Measurements from ENCODE around the gene ABCA7.

The ABCA7 gene, protein sequence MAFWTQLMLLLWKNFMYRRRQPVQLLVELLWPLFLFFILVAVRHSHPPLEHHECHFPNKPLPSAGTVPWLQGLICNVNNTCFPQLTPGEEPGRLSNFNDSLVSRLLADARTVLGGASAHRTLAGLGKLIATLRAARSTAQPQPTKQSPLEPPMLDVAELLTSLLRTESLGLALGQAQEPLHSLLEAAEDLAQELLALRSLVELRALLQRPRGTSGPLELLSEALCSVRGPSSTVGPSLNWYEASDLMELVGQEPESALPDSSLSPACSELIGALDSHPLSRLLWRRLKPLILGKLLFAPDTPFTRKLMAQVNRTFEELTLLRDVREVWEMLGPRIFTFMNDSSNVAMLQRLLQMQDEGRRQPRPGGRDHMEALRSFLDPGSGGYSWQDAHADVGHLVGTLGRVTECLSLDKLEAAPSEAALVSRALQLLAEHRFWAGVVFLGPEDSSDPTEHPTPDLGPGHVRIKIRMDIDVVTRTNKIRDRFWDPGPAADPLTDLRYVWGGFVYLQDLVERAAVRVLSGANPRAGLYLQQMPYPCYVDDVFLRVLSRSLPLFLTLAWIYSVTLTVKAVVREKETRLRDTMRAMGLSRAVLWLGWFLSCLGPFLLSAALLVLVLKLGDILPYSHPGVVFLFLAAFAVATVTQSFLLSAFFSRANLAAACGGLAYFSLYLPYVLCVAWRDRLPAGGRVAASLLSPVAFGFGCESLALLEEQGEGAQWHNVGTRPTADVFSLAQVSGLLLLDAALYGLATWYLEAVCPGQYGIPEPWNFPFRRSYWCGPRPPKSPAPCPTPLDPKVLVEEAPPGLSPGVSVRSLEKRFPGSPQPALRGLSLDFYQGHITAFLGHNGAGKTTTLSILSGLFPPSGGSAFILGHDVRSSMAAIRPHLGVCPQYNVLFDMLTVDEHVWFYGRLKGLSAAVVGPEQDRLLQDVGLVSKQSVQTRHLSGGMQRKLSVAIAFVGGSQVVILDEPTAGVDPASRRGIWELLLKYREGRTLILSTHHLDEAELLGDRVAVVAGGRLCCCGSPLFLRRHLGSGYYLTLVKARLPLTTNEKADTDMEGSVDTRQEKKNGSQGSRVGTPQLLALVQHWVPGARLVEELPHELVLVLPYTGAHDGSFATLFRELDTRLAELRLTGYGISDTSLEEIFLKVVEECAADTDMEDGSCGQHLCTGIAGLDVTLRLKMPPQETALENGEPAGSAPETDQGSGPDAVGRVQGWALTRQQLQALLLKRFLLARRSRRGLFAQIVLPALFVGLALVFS (N-terminal part only)

DNA sequence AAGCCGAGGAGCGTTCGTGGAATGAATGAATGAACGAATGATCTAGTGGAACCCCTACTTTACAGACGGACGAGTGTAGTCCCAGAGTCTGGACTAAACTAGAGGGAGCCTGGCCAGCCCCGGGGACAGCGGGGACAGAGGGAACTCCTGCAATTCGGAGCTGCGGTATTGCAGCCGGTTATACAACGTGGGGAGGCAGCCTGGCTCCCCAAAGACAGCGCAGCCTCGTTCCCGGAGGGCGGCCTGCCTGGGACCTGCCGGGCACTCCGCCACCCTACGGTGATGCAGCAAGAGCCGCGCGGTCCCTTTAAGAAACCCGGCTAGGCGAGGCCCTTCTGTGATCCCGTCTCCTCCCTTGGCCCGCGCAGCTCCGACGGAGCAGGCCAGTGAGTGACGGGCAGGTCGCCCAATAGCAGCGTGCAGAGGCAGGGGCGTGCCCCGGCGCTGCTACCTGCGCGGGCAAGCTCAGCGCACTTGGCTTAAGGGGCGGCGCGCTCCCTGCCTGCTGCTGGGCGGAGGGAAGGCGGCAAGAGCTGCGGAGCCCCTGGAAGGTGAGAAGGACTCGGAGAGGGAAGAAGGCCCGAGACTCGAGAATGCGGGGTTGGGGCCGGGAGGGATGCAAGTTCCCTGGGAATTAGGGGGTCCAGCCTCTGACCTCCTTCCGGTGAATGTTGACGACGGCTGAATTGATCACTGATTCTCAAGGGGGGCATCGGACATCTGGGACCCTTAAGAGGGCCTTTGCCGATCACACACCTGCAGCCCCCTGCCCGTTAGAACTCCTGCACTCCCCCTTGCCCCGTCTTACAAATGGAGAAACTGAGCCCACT is at the start of gene ABCA7:
Gene ABCA7 (plus strand): TSS at position 462 of the 830 bp plus-strand sequence. CDS start 1,255 bp downstream, outside the sequence.
- peak; percentile 95 for DNase-seq (ENCODE audit: extremely low spot score)
- POLR2A ChIA-PET: interaction anchor here (0.7 to 3.8 kb wide), 6 partner anchors 10 to 287 kb away, joined by 3 to 29 read pairs (median 5); partner anchors contain the start of genes CIRBP and CNN2
- CTCF ChIA-PET: no interaction called here
- TF ChIP-seq L3MBTL2 (conservative IDR thresholded peaks at IDR 0.05) (peak; percentile 72), HDGF (IDR thresholded peaks at IDR 0.05; ENCODE audit: borderline replicate concordance) (0 out of 2 replicates have a peak, but pooled peaks have one; percentile 55), ZNF384 (IDR thresholded peaks at IDR 0.05) (no peak)
- TF ChIP-seq, protein P1, sequence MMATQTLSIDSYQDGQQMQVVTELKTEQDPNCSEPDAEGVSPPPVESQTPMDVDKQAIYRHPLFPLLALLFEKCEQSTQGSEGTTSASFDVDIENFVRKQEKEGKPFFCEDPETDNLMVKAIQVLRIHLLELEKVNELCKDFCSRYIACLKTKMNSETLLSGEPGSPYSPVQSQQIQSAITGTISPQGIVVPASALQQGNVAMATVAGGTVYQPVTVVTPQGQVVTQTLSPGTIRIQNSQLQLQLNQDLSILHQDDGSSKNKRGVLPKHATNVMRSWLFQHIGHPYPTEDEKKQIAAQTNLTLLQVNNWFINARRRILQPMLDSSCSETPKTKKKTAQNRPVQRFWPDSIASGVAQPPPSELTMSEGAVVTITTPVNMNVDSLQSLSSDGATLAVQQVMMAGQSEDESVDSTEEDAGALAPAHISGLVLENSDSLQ (IDR thresholded peaks at IDR 0.05): peak; percentile 100

DNA sequence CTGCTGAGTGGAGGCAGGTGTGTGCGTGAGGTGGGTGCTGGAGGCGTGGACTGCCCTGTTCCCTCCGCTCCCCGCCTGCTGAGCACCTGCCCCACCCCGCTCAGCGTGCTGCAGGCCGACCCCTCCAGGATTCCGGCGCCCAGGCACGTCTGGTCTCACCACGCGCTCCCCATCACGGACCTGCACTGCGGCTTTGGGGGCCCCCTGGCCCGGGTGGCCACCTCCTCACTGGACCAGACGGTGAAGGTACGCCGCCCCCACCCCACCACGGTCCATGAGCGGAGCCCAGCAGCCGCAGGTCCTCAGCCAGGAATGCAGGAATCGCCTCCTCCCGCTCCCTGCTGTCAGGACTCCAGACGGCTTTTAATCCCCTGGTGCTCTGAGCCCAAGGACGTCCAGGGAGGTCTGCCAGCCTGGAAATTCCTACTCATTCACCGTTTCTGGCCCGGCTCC is 49.8 kb upstream of the ABCA7 start:
- no peak for TF ChIP-seq BHLHE40 (IDR thresholded peaks at IDR 0.05; ENCODE audit: borderline replicate concordance)
- no peak for TF ChIP-seq ZNF384 (IDR thresholded peaks at IDR 0.05)
- no peak for TF ChIP-seq NFRKB (IDR thresholded peaks at IDR 0.05)
- TF ChIP-seq TARDBP (IDR thresholded peaks at IDR 0.05): no peak
- TF ChIP-seq FOXA1 (IDR thresholded peaks at IDR 0.05): no peak
- TF ChIP-seq LEF1 (IDR thresholded peaks at IDR 0.05; ENCODE audit: borderline replicate concordance): no peak
- no peak for TF ChIP-seq SUZ12 (IDR thresholded peaks at IDR 0.05)
- no peak for TF ChIP-seq CTBP1 (IDR thresholded peaks at IDR 0.05; ENCODE audit: borderline replicate concordance)
- no peak for TF ChIP-seq L3MBTL2 (conservative IDR thresholded peaks at IDR 0.05)
- TF ChIP-seq ARNT (IDR thresholded peaks at IDR 0.05): no peak
- no peak for TF ChIP-seq FOXK2 (IDR thresholded peaks at IDR 0.05)
- TF ChIP-seq, protein P1 (IDR thresholded peaks at IDR 0.05): no peak
- TF ChIP-seq ELF4 (IDR thresholded peaks at IDR 0.05): no peak
- TF ChIP-seq HDGF (IDR thresholded peaks at IDR 0.05; ENCODE audit: borderline replicate concordance): no peak
- no peak for TF ChIP-seq SP1 (IDR thresholded peaks at IDR 0.05)
- TF ChIP-seq FOXM1 (IDR thresholded peaks at IDR 0.05; ENCODE audit: borderline replicate concordance): no peak
- ChIA-PET POLR2A (no interaction called here), CTCF (no interaction called here)
- DNase-seq (ENCODE audit: extremely low spot score): no peak

- TF ChIP-seq CTBP1 (IDR thresholded peaks at IDR 0.05; ENCODE audit: borderline replicate concordance) (no peak), ELF4 (IDR thresholded peaks at IDR 0.05) (no peak), LEF1 (IDR thresholded peaks at IDR 0.05; ENCODE audit: borderline replicate concordance) (no peak), L3MBTL2 (conservative IDR thresholded peaks at IDR 0.05) (no peak), NFRKB (IDR thresholded peaks at IDR 0.05) (no peak), HDGF (IDR thresholded peaks at IDR 0.05; ENCODE audit: borderline replicate concordance) (no peak), FOXM1 (IDR thresholded peaks at IDR 0.05; ENCODE audit: borderline replicate concordance) (no peak), ARNT (IDR thresholded peaks at IDR 0.05) (no peak), BHLHE40 (IDR thresholded peaks at IDR 0.05; ENCODE audit: borderline replicate concordance) (no peak), ZNF384 (IDR thresholded peaks at IDR 0.05) (no peak), FOXA1 (IDR thresholded peaks at IDR 0.05) (no peak), TARDBP (IDR thresholded peaks at IDR 0.05) (no peak)
- TF ChIP-seq, protein P1 (IDR thresholded peaks at IDR 0.05): no peak
- ChIA-PET CTCF (no interaction called here), POLR2A (no interaction called here)
- no peak for DNase-seq (ENCODE audit: extremely low spot score)
These were observed 49.2 kb upstream of the ABCA7 start for GRCh38 chr19:990746-991145.

DNA sequence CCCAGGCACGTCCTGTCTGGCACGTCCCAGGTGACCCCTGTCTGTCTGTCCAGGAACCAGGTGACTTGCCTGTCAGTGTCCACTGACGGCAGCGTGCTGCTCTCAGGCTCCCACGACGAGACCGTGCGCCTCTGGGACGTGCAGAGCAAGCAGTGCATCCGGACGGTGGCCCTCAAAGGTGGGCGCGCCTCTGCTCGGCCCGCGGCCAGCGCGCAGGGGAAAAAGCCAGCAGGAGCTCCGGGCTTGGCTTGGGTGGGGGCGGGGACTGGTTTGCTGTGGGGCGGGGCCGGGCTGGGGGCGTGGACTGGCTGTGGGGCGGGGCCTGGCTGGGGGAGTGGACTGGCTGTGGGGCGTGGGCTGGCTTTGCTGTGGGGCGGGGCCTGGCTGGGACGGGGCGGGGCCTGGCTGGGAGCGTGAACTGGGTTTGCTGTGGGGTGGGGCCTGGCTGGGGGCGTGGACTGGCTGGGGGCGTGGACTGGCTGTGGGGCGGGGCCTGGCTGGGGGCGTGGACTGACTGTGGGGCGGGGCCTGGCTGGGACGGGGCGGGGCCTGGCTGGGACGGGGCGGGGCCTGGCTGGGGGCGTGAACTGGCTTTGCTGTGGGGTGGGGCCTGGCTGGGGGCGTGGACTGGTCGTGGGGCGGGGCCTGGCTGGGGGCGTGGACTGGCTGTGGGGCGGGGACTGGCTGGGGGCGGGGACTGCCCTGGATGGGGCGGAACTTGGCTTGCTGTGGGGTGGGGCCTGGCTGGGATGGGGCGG is 48.6 kb upstream of the ABCA7 start:
- CTCF ChIA-PET: interaction anchor here (0.6 kb wide), 1 partner anchor 13 kb away, joined by 4 read pairs; no protein-coding TSS in a partner anchor

More for the DNA sequence above, 48.6 kb upstream of the ABCA7 start:
- no peak for TF ChIP-seq FOXM1 (IDR thresholded peaks at IDR 0.05; ENCODE audit: borderline replicate concordance)
- TF ChIP-seq FOXK2 (IDR thresholded peaks at IDR 0.05): no peak
- TF ChIP-seq ARNT (IDR thresholded peaks at IDR 0.05): no peak
- no peak for TF ChIP-seq L3MBTL2 (conservative IDR thresholded peaks at IDR 0.05)
- no peak for TF ChIP-seq TARDBP (IDR thresholded peaks at IDR 0.05)
- TF ChIP-seq HDGF (IDR thresholded peaks at IDR 0.05; ENCODE audit: borderline replicate concordance): no peak
- TF ChIP-seq ZNF384 (IDR thresholded peaks at IDR 0.05): no peak
- no peak for TF ChIP-seq SP1 (IDR thresholded peaks at IDR 0.05)
- TF ChIP-seq LEF1 (IDR thresholded peaks at IDR 0.05; ENCODE audit: borderline replicate concordance): no peak
- TF ChIP-seq BHLHE40 (IDR thresholded peaks at IDR 0.05; ENCODE audit: borderline replicate concordance): no peak
- TF ChIP-seq, protein P1 (IDR thresholded peaks at IDR 0.05): no peak
- DNase-seq (ENCODE audit: extremely low spot score): peak; percentile 88
- POLR2A ChIA-PET: no interaction called here

Measured in HEK293T (cell line).